Measurements from ENCODE around the gene RALGAPA2.
A peak's percentile ranks its signal among the peaks of the same experiment; 100 is the strongest.

Gene RALGAPA2

DNA sequence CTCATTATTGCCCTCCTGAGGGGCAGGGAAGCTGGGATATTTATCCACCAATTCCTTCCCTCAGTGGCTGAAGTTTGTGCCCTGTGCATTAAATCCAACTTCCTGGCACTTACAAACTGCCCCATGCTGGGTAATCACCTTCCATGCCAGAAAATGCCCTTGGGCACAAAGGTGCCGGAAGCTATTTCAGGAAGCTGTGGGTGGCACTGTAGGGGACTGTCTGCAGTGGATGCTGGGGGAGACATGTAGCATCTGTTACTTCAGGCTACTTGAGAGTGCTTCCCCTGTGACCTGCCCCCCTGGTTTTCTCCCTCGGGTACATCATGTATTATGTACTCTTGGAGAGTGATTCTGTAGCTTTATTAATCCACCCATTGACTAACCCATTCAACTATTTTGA, 24.7 kb upstream of the RALGAPA2 start:
- no peak overlapping the region for H3K4me3 ChIP-seq (ENCODE audit: low read depth, low read length)
- TF ChIP-seq, protein P1, sequence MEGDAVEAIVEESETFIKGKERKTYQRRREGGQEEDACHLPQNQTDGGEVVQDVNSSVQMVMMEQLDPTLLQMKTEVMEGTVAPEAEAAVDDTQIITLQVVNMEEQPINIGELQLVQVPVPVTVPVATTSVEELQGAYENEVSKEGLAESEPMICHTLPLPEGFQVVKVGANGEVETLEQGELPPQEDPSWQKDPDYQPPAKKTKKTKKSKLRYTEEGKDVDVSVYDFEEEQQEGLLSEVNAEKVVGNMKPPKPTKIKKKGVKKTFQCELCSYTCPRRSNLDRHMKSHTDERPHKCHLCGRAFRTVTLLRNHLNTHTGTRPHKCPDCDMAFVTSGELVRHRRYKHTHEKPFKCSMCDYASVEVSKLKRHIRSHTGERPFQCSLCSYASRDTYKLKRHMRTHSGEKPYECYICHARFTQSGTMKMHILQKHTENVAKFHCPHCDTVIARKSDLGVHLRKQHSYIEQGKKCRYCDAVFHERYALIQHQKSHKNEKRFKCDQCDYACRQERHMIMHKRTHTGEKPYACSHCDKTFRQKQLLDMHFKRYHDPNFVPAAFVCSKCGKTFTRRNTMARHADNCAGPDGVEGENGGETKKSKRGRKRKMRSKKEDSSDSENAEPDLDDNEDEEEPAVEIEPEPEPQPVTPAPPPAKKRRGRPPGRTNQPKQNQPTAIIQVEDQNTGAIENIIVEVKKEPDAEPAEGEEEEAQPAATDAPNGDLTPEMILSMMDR (IDR thresholded peaks at IDR 0.05; ENCODE audit: insufficient read depth, low read depth, low read length, missing control alignments): no peak
- peak; percentile 22 for DNase-seq (ENCODE audit: low read depth)

DNA sequence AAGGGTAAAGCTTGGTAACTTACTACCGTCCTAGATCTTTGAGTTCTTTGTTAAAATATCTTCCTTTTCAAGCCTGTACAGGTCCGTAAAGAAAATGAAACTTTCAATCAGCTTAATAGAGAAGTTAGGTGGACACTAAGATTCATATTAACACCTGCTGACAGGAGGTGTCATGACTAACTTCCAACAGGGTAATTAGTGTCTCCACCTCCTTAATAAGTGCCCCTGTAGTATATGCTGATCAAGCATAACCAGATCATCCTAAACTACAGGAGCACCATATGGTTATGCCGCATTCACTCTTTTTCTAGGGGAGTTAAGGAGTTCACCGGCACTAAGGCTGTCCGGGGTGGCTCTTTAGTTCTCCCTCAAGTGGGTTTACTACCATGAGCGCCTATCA, 23.9 kb upstream of the RALGAPA2 start:
- DNase-seq (ENCODE audit: low read depth): no peak
- TF ChIP-seq, protein P1 (IDR thresholded peaks at IDR 0.05; ENCODE audit: insufficient read depth, low read depth, low read length, missing control alignments): no peak
- no peak overlapping the region for H3K4me3 ChIP-seq (ENCODE audit: low read depth, low read length)

DNA sequence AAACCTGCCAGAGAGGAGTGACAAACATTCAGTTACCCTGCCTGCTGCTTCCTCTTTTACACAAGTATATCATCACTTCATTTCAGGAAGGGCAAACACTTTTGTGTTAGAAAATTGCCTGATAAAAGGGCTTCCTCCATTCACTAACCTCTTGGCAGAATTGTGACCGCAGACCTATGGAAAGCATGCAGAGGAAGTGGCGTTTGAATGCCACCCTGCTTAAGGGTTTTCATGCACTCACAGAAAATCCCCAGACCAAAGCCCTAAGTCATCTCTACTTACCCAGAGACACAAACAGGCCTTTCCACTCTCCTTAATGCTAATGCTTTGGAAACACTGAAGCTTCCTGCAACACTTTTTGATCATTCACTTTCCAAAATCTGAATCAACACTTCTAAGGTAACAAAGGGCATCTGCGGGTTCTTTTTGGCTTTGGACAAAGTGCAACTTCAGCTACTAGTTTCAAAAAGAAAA, 22.1 kb upstream of the RALGAPA2 start:
- peak; percentile 48 for DNase-seq (ENCODE audit: low read depth)
- TF ChIP-seq, protein P1 (IDR thresholded peaks at IDR 0.05; ENCODE audit: insufficient read depth, low read depth, low read length, missing control alignments): no peak
- no peak overlapping the region for H3K4me3 ChIP-seq (ENCODE audit: low read depth, low read length)

DNA sequence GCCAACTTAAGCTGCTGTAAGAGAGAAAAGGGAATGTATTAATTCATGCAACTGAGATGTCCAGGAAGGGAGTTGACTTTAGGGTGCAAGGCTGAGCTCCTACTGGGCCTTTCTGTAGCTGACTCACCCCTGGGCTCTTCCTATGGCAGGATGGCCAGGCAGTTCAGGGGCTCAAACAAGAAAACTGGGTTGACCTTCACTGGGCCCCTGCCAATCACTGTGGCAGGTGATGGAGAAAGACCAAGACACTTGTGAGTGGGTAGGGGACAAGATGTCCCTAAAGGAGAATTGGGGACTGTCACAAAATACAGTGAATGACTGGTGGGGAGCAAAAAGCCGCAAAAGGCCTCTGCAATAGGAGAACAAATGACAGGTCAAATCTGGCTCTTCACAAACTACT, 21.5 kb upstream of the RALGAPA2 start:
- TF ChIP-seq, protein P1 (IDR thresholded peaks at IDR 0.05; ENCODE audit: insufficient read depth, low read depth, low read length, missing control alignments): no peak

DNA sequence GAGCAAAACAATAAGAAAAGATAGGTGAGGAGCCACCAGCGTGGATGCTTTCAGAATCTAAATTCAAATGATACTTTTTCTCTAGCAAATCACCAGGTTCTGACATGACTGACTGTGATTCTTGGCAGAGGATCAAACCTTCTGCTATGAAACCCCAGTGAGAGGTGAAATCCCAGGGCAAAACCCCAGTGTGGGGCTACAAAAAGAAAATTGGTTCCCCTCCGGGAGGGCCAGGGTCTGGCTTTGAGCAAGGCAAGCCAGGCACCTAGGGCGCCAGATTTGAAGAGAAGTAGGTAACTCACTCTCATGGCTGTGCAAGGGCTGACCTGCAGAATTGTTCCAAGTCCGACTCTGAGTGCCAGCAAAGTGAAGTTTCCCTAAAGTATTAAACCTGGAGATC, 20.2 kb upstream of the RALGAPA2 start:
- H3K4me3 ChIP-seq (ENCODE audit: low read depth, low read length): no peak overlapping the region
- peak; percentile 56 for DNase-seq (ENCODE audit: low read depth)
- TF ChIP-seq, protein P1 (IDR thresholded peaks at IDR 0.05; ENCODE audit: insufficient read depth, low read depth, low read length, missing control alignments): no peak

More for the DNA sequence above, 21.5 kb upstream of the RALGAPA2 start:
- no peak overlapping the region for H3K4me3 ChIP-seq (ENCODE audit: low read depth, low read length)
- DNase-seq (ENCODE audit: low read depth): no peak

DNA sequence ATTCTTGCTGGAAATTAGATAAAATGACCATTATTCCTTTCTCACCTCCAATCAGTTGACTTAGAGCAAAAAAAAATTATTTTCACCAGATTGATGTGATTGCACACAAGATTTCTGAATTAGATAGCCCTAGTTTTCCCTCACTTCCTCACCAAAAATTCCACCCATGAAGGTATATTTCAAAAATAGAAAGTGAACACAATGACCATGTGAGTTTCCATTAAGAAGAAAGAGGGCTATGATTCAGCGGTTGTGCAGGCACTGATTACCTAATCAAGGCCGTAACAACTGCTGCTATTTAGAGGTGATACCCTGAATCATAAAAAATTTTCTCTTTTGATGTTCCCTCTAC, 19.5 kb upstream of the RALGAPA2 start:
- DNase-seq (ENCODE audit: low read depth): no peak
- no peak overlapping the region for H3K4me3 ChIP-seq (ENCODE audit: low read depth, low read length)
- TF ChIP-seq, protein P1 (IDR thresholded peaks at IDR 0.05; ENCODE audit: insufficient read depth, low read depth, low read length, missing control alignments): no peak

All from GM12865 (cell line).